ENCODE results near the gene MTG1.

Gene MTG1

GRCh38 chr10:133445751-133446708 is 52.1 kb downstream of the MTG1 start:
- Mint-ChIP-seq H3K27me3 (no peaks in the 10 kb centered on the region), H3K9me3 (peaks cover 28% of the 10 kb centered on the region), H3K27ac (no peak overlapping the region), H3K36me3 (ENCODE audit: low read depth) (peaks cover 18% of the 10 kb centered on the region), H3K4me3 (no peak overlapping the region), H3K4me1 (ENCODE audit: low read depth) (peaks cover 15% of the 10 kb centered on the region)
- no peak for DNase-seq

DNA sequence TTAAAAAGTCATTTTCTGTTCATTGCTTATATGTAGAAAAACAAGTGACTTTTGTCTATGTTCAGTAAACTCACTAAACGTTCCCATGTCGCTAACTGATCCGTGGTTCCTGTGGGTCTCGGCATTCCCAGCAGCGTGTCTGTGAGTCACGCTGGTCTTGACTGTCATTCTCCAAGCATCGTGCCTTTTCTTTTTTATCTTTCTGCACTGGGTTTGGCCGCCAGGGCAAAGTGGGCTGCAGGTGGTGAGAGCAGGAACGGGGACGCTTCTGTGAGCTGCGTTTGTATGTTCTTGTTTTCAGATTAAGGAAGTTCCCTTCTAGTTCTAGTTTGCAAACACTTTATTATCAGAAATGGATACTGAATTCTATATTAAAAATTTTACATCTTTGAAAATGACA is 53.0 kb downstream of the MTG1 start:
- H3K4me3 Mint-ChIP-seq = no peak overlapping the region
- peaks cover 28% of the 10 kb centered on the region for H3K9me3 Mint-ChIP-seq
- DNase-seq = no peak
- no peaks in the 10 kb centered on the region for H3K27me3 Mint-ChIP-seq
- H3K27ac Mint-ChIP-seq = no peak overlapping the region
- H3K36me3 Mint-ChIP-seq (ENCODE audit: low read depth) = peaks cover 18% of the 10 kb centered on the region
- H3K4me1 Mint-ChIP-seq (ENCODE audit: low read depth) = peaks cover 11% of the 10 kb centered on the region

- H3K36me3 Mint-ChIP-seq (ENCODE audit: low read depth) = peaks cover 18% of the 10 kb centered on the region
- no peaks in the 10 kb centered on the region for H3K27me3 Mint-ChIP-seq
- DNase-seq = no peak
- H3K27ac Mint-ChIP-seq = no peak overlapping the region
- H3K9me3 Mint-ChIP-seq = peaks cover 28% of the 10 kb centered on the region
- no peaks in the 10 kb centered on the region for H3K4me1 Mint-ChIP-seq (ENCODE audit: low read depth)
- no peak overlapping the region for H3K4me3 Mint-ChIP-seq
Observed at GRCh38 chr10:133448120-133448519, 54.2 kb downstream of the MTG1 start.

- H3K4me1 Mint-ChIP-seq (ENCODE audit: low read depth) = no peaks in the 10 kb centered on the region
- no peak overlapping the region for H3K4me3 Mint-ChIP-seq
- peaks cover 16% of the 10 kb centered on the region for H3K36me3 Mint-ChIP-seq (ENCODE audit: low read depth)
- H3K9me3 Mint-ChIP-seq = peaks cover 28% of the 10 kb centered on the region
- no peaks in the 10 kb centered on the region for H3K27me3 Mint-ChIP-seq
- DNase-seq = no peak
- H3K27ac Mint-ChIP-seq = no peak overlapping the region
Observed at GRCh38 chr10:133451346-133451745, 57.4 kb downstream of the MTG1 start.

GRCh38 chr10:133452453-133452852 is 58.5 kb downstream of the MTG1 start:
- no peak for DNase-seq
- Mint-ChIP-seq H3K27me3 (no peaks in the 10 kb centered on the region), H3K4me1 (ENCODE audit: low read depth) (no peaks in the 10 kb centered on the region), H3K4me3 (no peak overlapping the region), H3K36me3 (ENCODE audit: low read depth) (peaks cover 11% of the 10 kb centered on the region), H3K27ac (no peak overlapping the region), H3K9me3 (peaks cover 21% of the 10 kb centered on the region)

GRCh38 chr10:133453516-133454203 is 59.7 kb downstream of the MTG1 start, which contains the start of gene SCART1:
SCART1 (plus strand) TSS chr10:133453945; CDS start chr10:133453998, 53 bp downstream.
- Mint-ChIP-seq H3K9me3 (peaks cover 9% of the 10 kb centered on the region), H3K27ac (no peak within 1 kb of the TSS), H3K27me3 (no peaks in the 10 kb centered on the region), H3K4me3 (no peak within 1 kb of the TSS), H3K4me1 (ENCODE audit: low read depth) (no peaks in the 10 kb centered on the region), H3K36me3 (ENCODE audit: low read depth) (peaks cover 3% of the 10 kb centered on the region)
- no peak for DNase-seq

DNA sequence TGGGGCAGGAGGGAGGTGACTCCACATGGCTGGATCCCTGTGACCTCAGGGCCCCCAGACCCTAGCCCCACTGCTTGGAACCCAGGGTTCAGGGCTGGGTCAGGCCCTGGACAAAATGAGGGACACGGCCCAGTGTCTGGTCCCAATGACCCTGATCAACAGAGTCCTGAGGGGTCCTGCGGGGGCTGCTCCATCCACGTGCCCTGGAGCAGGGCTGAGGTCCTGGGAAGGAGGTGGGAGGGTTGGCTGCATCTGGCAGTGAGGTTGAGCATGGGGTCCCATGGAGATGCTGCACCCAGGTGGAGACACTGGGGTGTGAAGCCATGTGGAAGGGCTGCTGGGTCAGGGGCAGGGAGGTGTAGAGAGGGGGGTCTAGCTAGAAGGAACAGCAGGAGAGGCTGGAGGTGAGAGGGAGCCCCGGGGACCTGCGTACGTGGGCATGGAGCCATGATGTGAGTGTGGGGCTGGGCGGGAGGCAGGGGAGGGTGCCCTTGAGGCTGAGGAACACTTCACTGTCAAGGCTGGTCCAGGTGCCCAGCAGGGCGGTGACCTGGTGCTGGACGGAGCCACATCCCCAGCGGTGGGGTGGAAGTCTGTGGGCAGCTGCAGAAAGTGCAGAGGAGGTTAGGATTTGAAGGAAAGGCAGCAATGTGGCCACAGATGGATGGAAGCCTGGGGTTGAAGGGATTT is 60.4 kb downstream of the MTG1 start:
- no peak overlapping the region for H3K4me3 Mint-ChIP-seq
- H3K27me3 Mint-ChIP-seq = no peaks in the 10 kb centered on the region
- peaks cover 2% of the 10 kb centered on the region for H3K9me3 Mint-ChIP-seq
- H3K27ac Mint-ChIP-seq = no peak overlapping the region
- DNase-seq = no peak
- no peaks in the 10 kb centered on the region for H3K36me3 Mint-ChIP-seq (ENCODE audit: low read depth)
- no peaks in the 10 kb centered on the region for H3K4me1 Mint-ChIP-seq (ENCODE audit: low read depth)

- Mint-ChIP-seq H3K9me3 (no peaks in the 10 kb centered on the region), H3K4me1 (ENCODE audit: low read depth) (no peaks in the 10 kb centered on the region), H3K27me3 (no peaks in the 10 kb centered on the region), H3K27ac (no peak overlapping the region), H3K36me3 (ENCODE audit: low read depth) (no peaks in the 10 kb centered on the region), H3K4me3 (no peak overlapping the region)
- DNase-seq = no peak
Observed at GRCh38 chr10:133455196-133455595, 61.2 kb downstream of the MTG1 start.

DNA sequence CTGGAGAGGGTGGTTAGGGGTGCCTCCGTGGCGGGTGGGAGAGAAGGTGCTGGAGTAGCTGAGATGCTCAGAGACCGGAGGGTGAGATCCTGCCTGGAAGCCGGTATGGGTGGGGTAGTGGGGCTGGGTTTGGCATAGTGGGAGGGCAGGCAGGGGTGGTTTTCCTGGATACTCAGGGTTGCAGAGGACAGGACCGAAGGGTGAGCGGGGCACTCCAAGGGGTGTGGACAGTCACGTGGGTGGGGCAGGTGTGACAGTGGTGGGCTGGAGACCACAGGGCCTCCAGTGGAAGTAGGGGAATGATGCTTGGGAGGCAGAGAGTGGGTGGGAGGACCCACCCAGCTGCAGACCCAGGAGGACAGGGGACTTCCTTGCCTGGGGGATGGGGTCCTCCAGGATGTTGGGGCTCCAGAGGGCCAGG is 61.7 kb downstream of the MTG1 start:
- Mint-ChIP-seq H3K4me1 (ENCODE audit: low read depth) (no peaks in the 10 kb centered on the region), H3K9me3 (no peaks in the 10 kb centered on the region), H3K27me3 (no peaks in the 10 kb centered on the region), H3K36me3 (ENCODE audit: low read depth) (no peaks in the 10 kb centered on the region), H3K27ac (no peak overlapping the region), H3K4me3 (no peak overlapping the region)
- DNase-seq = no peak

GRCh38 chr10:133456041-133456951 is 62.3 kb downstream of the MTG1 start:
- no peaks in the 10 kb centered on the region for H3K27me3 Mint-ChIP-seq
- H3K4me1 Mint-ChIP-seq (ENCODE audit: low read depth) = no peaks in the 10 kb centered on the region
- no peak overlapping the region for H3K4me3 Mint-ChIP-seq
- no peak for DNase-seq
- no peaks in the 10 kb centered on the region for H3K36me3 Mint-ChIP-seq (ENCODE audit: low read depth)
- H3K9me3 Mint-ChIP-seq = no peaks in the 10 kb centered on the region
- H3K27ac Mint-ChIP-seq = no peak overlapping the region

- no peak for DNase-seq
- Mint-ChIP-seq H3K4me3 (no peak overlapping the region), H3K9me3 (no peaks in the 10 kb centered on the region), H3K27ac (no peak overlapping the region), H3K4me1 (ENCODE audit: low read depth) (no peaks in the 10 kb centered on the region), H3K27me3 (no peaks in the 10 kb centered on the region), H3K36me3 (ENCODE audit: low read depth) (no peaks in the 10 kb centered on the region)
Observed at GRCh38 chr10:133457100-133457841, 63.3 kb downstream of the MTG1 start.

DNA sequence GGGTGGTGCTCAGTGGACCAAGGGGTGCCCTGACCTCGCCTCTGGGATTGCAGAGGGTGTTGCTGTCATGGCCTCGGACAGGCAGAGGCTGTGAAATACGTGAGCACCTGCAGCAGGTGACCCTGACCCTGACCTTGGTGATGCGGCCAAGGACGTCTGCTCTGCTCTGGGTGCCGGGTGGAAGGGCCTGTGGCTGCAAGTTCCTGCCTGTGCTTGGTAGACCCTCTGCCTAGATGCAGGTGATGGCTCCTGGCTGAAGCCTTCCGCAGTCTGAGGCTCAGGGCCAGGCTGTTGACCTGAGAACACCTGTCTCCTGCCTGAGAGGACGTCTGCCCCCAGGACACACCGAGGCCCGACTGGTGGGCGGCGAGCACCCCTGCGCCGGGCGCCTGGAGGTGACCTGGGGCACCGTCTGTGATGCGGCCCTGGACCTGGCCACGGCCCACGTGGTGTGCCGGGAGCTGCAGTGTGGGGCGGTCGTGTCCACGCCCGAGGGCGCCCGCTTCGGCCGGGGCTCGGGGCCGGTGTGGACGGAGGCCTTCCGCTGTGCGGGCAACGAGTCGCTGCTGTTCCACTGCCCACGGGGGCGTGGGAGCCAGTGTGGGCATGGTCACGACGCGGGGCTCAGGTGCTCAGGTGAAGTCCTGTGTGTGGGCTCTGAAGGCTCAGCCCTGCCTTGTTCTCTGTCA is 64.2 kb downstream of the MTG1 start:
- no peak for DNase-seq
- no peaks in the 10 kb centered on the region for H3K27me3 Mint-ChIP-seq
- no peak overlapping the region for H3K4me3 Mint-ChIP-seq
- H3K36me3 Mint-ChIP-seq (ENCODE audit: low read depth) = no peaks in the 10 kb centered on the region
- no peaks in the 10 kb centered on the region for H3K9me3 Mint-ChIP-seq
- H3K4me1 Mint-ChIP-seq (ENCODE audit: low read depth) = no peaks in the 10 kb centered on the region
- H3K27ac Mint-ChIP-seq = no peak overlapping the region
